GM12891 (cell line): Measurements from ENCODE around the gene PKD2.

ENCODE experiments used
- POLR2A ChIP-seq: IDR thresholded peaks from 2 replicates; pipeline ENCODE4 v1.6.1; 2011; ENCODE audit warnings: low read depth, low read length, control low read depth
- POLR2AphosphoS5 ChIP-seq: IDR thresholded peaks from 2 replicates; pipeline ENCODE4 v1.6.1; 2011; ENCODE audit warnings: low read depth, low read length, control low read depth
- POU2F2 ChIP-seq: IDR thresholded peaks from 2 replicates; pipeline ENCODE4 v1.6.1; 2011; ENCODE audit warnings: low read depth, mild to moderate bottlenecking, control low read depth, low read length, moderate library complexity
- TAF1 ChIP-seq: IDR thresholded peaks from 2 replicates; pipeline ENCODE4 v1.6.1; 2011; ENCODE audit warnings: low read depth, low read length, control low read depth

- TF ChIP-seq POLR2A = no peak
- TF ChIP-seq TAF1 = no peak
- TF ChIP-seq POLR2AphosphoS5 = no peak
- no peak for TF ChIP-seq POU2F2
These were observed 22.1 kb downstream of the PKD2 start for GRCh38 chr4:88029556-88029955.
